HG03457 (cell line): ENCODE measurements around the gene SLC35G4.
"Not testable (repeated sequence)": the region's sequence is repeated elsewhere in the genome, so short reads cannot be mapped to it uniquely, and the experiment has no call there.

Source experiments
- ATAC-seq: cut with Tn5 transposase; IDR thresholded peaks from one replicate; pipeline ENCODE4 v1.9.1; 2021; ENCODE audit warnings: moderate number of reproducible peaks; ENCODE audit not compliant: unreplicated experiment

The SLC35G4 gene

GRCh38 chr18:11613611-11614010 is 4.2 kb downstream of the SLC35G4 start:
- not testable (repeated sequence) for ATAC-seq

- not testable (repeated sequence) for ATAC-seq
Observed at GRCh38 chr18:11614042-11614441, 4.6 kb downstream of the SLC35G4 start.

- not testable (repeated sequence) for ATAC-seq
Observed at GRCh38 chr18:11614981-11615380, 5.6 kb downstream of the SLC35G4 start.

GRCh38 chr18:11647310-11647709 is 37.9 kb downstream of the SLC35G4 start:
- not testable (repeated sequence) for ATAC-seq

- ATAC-seq, result not testable (repeated sequence)
Observed at GRCh38 chr18:11647804-11648203, 38.4 kb downstream of the SLC35G4 start.

GRCh38 chr18:11649839-11650238 is 40.4 kb downstream of the SLC35G4 start:
- no peak for ATAC-seq

GRCh38 chr18:11651899-11652298 is 42.5 kb downstream of the SLC35G4 start:
- ATAC-seq, result no peak

- no peak for ATAC-seq
Observed at GRCh38 chr18:11653521-11653920, 44.1 kb downstream of the SLC35G4 start.

- no peak for ATAC-seq
Observed at GRCh38 chr18:11654736-11655605, 45.6 kb downstream of the SLC35G4 start.

- no peak for ATAC-seq
Observed at GRCh38 chr18:11655606-11655932, 46.2 kb downstream of the SLC35G4 start.

- no peak for ATAC-seq
Observed at GRCh38 chr18:11657152-11657551, 47.8 kb downstream of the SLC35G4 start.

- ATAC-seq, result no peak
Observed at GRCh38 chr18:11657554-11657953, 48.2 kb downstream of the SLC35G4 start.

- no peak for ATAC-seq
Observed at GRCh38 chr18:11658019-11658418, 48.6 kb downstream of the SLC35G4 start.

GRCh38 chr18:11658989-11659388 is 49.6 kb downstream of the SLC35G4 start:
- no peak for ATAC-seq
